GM12878 (cell line): Measurements from ENCODE around the gene NCKAP5. TPM values are rescaled to one million over a fixed set of nuclear protein-coding genes. Genes with fewer than 3 reads are reported as not detected.

ENCODE experiments used
- ATAC-seq: fragments of 200-7000 bp; cut with Tn5 transposase; 3 replicates; pipeline ENCODE4 v1.9.1; 2020; ENCODE audit warnings: mild to moderate bottlenecking, moderate library complexity
- BruUV-seq: library from RNA; stranded (reverse); fragments of 400-500 nt; replicated peaks from 2 replicates; lab custom pipeline; 2021; lab: Mats Ljungman, UMichigan
- CTCF ChIA-PET: fragments of 300-600 bp; sonication (Branson Sonifier 250); formaldehyde crosslinking; extraction: SDS; loops from one replicate; lab custom pipeline; 2021; ENCODE audit warnings: inconsistent platforms; lab: Yijun Ruan, JAX
- POLR2A ChIA-PET: fragments of 350-600 bp; formaldehyde crosslinking; extraction: SDS; loops from one replicate; lab custom pipeline; 2021; ENCODE audit warnings: inconsistent platforms; lab: Charles Lee
- RAD21 ChIA-PET: fragments of 300-600 bp; sonication (Branson Sonifier 250); formaldehyde crosslinking; loops from one replicate; lab custom pipeline; 2023; ENCODE audit warnings: antibody characterized with exemption; ENCODE audit not compliant: unreplicated experiment; lab: Charles Lee
- SMC1A ChIA-PET: fragments of 300-600 bp; sonication (Branson Sonifier 250); formaldehyde crosslinking; loops from one replicate; lab custom pipeline; 2023; ENCODE audit not compliant: unreplicated experiment, uncharacterized antibody; lab: Charles Lee
- DNase-seq: peaks from one replicate; pipeline ENCODE4 v3.0.0-alpha.2; 2011; ENCODE audit warnings: low read depth, low spot score
- FAIRE-seq: peaks from 3 replicates; lab custom pipeline; 2011; peaks lifted over from hg19 to GRCh38; lab: Jason Lieb, UNC
- H2AFZ ChIP-seq: 2 replicates; pipeline ENCODE4 v1.6.0; 2011; ENCODE audit warnings: low read depth, low read length, control low read depth; ENCODE audit not compliant: control insufficient read depth
- H3K27ac ChIP-seq: 2 replicates; pipeline ENCODE4 v1.5.1; 2011; ENCODE audit warnings: control low read depth; ENCODE audit not compliant: control insufficient read depth, insufficient read depth
- H3K27me3 ChIP-seq, 2 experiments: replicated peaks in 1 of 2; 2 replicates each; pipeline versions ENCODE4 v1.6.0 to v1.6.1; 2011; ENCODE audit warnings: low read length in 1 of 2; ENCODE audit not compliant: control insufficient read depth in 2 of 2, insufficient read depth in 2 of 2
- H3K36me3 ChIP-seq, 2 experiments: 2 replicates each; pipeline ENCODE4 v1.5.1; 2011; ENCODE audit warnings: low read length in 1 of 2; ENCODE audit not compliant: control insufficient read depth in 2 of 2, insufficient read depth in 2 of 2
- H3K4me1 ChIP-seq: 2 replicates; pipeline ENCODE4 v1.6.1; 2011; ENCODE audit warnings: mild to moderate bottlenecking, low read length, moderate library complexity, mixed read lengths; ENCODE audit not compliant: control insufficient read depth, insufficient read depth
- H3K4me2 ChIP-seq: 2 replicates; pipeline ENCODE4 v1.6.0; 2011; ENCODE audit warnings: control low read depth; ENCODE audit not compliant: control insufficient read depth, insufficient read depth
- H3K4me3 ChIP-seq: fragments of 200-600 bp; sonication (generic); 2 replicates; pipeline ENCODE4 v1.5.1; 2016
- H3K79me2 ChIP-seq: 2 replicates; pipeline ENCODE4 v1.6.0; 2011; ENCODE audit warnings: low read length; ENCODE audit not compliant: control insufficient read depth, insufficient read depth
- H3K9ac ChIP-seq: 2 replicates; pipeline ENCODE4 v1.8.0; 2011; ENCODE audit warnings: low read length, control low read depth, mixed read lengths; ENCODE audit not compliant: control insufficient read depth, insufficient read depth
- H3K9me3 ChIP-seq: replicated peaks from 3 replicates; pipeline ENCODE4 v1.5.1; 2011; ENCODE audit warnings: mild to moderate bottlenecking, low read length; ENCODE audit not compliant: control insufficient read depth, insufficient read depth
- H4K20me1 ChIP-seq: 2 replicates; pipeline ENCODE4 v1.6.0; 2011; ENCODE audit not compliant: control insufficient read depth, insufficient read depth
- BCL3 ChIP-seq: IDR thresholded peaks from 2 replicates; pipeline ENCODE4 v1.6.1; 2011; ENCODE audit warnings: borderline replicate concordance, low read depth, mild to moderate bottlenecking, moderate library complexity, low read length; ENCODE audit not compliant: insufficient read depth, poor library complexity, severe bottlenecking
- BMI1 ChIP-seq: fragments of 450-650 bp; IDR thresholded peaks from 2 replicates; pipeline ENCODE4 v1.6.1; 2016; ENCODE audit warnings: mild to moderate bottlenecking, moderate library complexity, borderline replicate concordance
- CBFB ChIP-seq: IDR thresholded peaks from 2 replicates; pipeline ENCODE4 v1.6.1; 2016; ENCODE audit warnings: antibody characterized with exemption, low read depth
- CEBPB ChIP-seq, 2 experiments: fragments of 150-350 bp in 1 of 2; IDR thresholded peaks; 2 replicates each; pipeline ENCODE4 v1.6.1; 2012 to 2014; ENCODE audit warnings: low read depth in 2 of 2, low read length in 2 of 2, borderline replicate concordance in 1 of 2, inconsistent platforms in 1 of 2
- E2F8 ChIP-seq: fragments of 450-650 bp; IDR thresholded peaks from 2 replicates; pipeline ENCODE4 v1.6.1; 2018; ENCODE audit warnings: mild to moderate bottlenecking, low read depth, moderate library complexity; ENCODE audit not compliant: partially characterized antibody
- FOXK2 ChIP-seq: fragments of 450-650 bp; IDR thresholded peaks from 2 replicates; pipeline ENCODE4 v1.6.1; 2017; ENCODE audit warnings: mild to moderate bottlenecking, moderate library complexity
- FOXM1 ChIP-seq: IDR thresholded peaks from 2 replicates; pipeline ENCODE4 v1.6.1; 2012; ENCODE audit warnings: low read depth, mild to moderate bottlenecking, inconsistent platforms, low read length, moderate library complexity
- MLLT1 ChIP-seq: fragments of 450-650 bp; IDR thresholded peaks from 2 replicates; pipeline ENCODE4 v1.6.1; 2016; ENCODE audit warnings: mild to moderate bottlenecking
- MTA3 ChIP-seq: IDR thresholded peaks from 2 replicates; pipeline ENCODE4 v1.6.1; 2012; ENCODE audit warnings: low read length, inconsistent platforms, borderline replicate concordance
- NFYA ChIP-seq: IDR thresholded peaks from 2 replicates; pipeline ENCODE4 v1.6.1; 2011; ENCODE audit warnings: low read depth, mild to moderate bottlenecking, low read length, improper control_type of control experiment, borderline replicate concordance
- NKRF ChIP-seq: fragments of 450-650 bp; conservative IDR thresholded peaks from 2 replicates; pipeline ENCODE4 v1.6.1; 2017; ENCODE audit warnings: mild to moderate bottlenecking, moderate library complexity
- NR2C1 ChIP-seq: fragments of 450-650 bp; IDR thresholded peaks from 2 replicates; pipeline ENCODE4 v1.6.1; 2017; ENCODE audit warnings: antibody characterized with exemption, mild to moderate bottlenecking, moderate library complexity
- SP1 ChIP-seq: IDR thresholded peaks from one replicate; pipeline ENCODE4 v1.6.1; 2011; ENCODE audit warnings: low read depth, low read length
- SREBF2 ChIP-seq: IDR thresholded peaks from 2 replicates; pipeline ENCODE4 v1.6.1; 2012; ENCODE audit warnings: mild to moderate bottlenecking, low read length
- ZZZ3 ChIP-seq: IDR thresholded peaks from 2 replicates; pipeline ENCODE4 v1.6.1; 2011; ENCODE audit warnings: low read depth; ENCODE audit not compliant: control insufficient read depth, insufficient read length
- WGBS: methylation state at CpG from one replicate; pipeline ENCODE4 v1.1.6; 2016; ENCODE audit warnings: low lambda C conversion rate; ENCODE audit not compliant: insufficient replicate concordance, insufficient coverage; ENCODE audit errors: missing lambda C conversion rate; 5-methylcytosine and 5-hydroxymethylcytosine counted together
- in situ Hi-C: fragments of 300-500 bp; cut with MboI; formaldehyde crosslinking; loops from 9 replicates; pipeline ENCODE4 v1.14.3; 2018; ENCODE audit warnings: mixed read lengths
- intact Hi-C: fragments of 100-400 bp; cut with micrococcal nuclease; formaldehyde crosslinking; loops from one replicate; pipeline ENCODE4 v1.14.2; 2022; ENCODE audit not compliant: unreplicated experiment
- polyA plus RNA-seq, 11 experiments: library from polyadenylated mRNA; depleted of rRNA in 4 of 11; unstranded in 6 of 11; stranded (reverse) in 5 of 11; fragments of >200 nt; fragmentation: Nextera tagmentation in 4 of 11; fragmentation: Illumina TruSeq in 1 of 11; extraction: Ambion mirVana in 4 of 11; extraction: Trizol in 1 of 11; gene quantifications; 1 replicate in 1 of 11; 2 replicates in 10 of 11; pipeline versions ENCODE4 v1.2.1 to v1.2.3, GENCODE V29; 2011 to 2016; ENCODE audit warnings: inconsistent platforms in 2 of 11, missing spikeins in 2 of 11, low read depth in 1 of 11
- total RNA-seq, 4 experiments: library from RNA; depleted of rRNA in 3 of 4; stranded (reverse); fragments of >200 nt in 3 of 4; fragmentation: Illumina TruSeq in 1 of 4; extraction: Trizol in 1 of 4; gene quantifications; 2 replicates each; pipeline versions ENCODE4 v1.2.1 to v1.2.3, GENCODE V29; 2013 to 2021

NCKAP5 gene
- total and polyA plus RNA-seq, 10 of the 15 experiments (the other 5 are each of a cell fraction or from before 2014, with no cell fraction given): 0.06 to 0.44 (median 0.16) TPM

- TF ChIP-seq ZZZ3: no peak
Observed at GRCh38 chr2:133343018-133343352, 225.3 kb downstream of the NCKAP5 start (continued).

- Histone ChIP-seq H3K36me3 (no peaks in the 10 kb centered on the region), H3K4me1 (no peaks in the 10 kb centered on the region), H3K4me2 (no peak overlapping the region), H3K79me2 (no peaks in the 10 kb centered on the region), H3K9ac (no peak overlapping the region), H2AFZ (no peak overlapping the region), H3K27me3 (no peaks in the 10 kb centered on the region), H3K4me3 (no peak overlapping the region), H4K20me1 (no peaks in the 10 kb centered on the region), H3K9me3 (no peaks in the 10 kb centered on the region), H3K27ac (no peak overlapping the region)
- BruUV-seq: no TSS peak
- ChIA-PET CTCF (no interaction called here), SMC1A (interaction anchor here (0.6 kb wide), 1 partner anchor 79 kb away, joined by 3 read pairs; no protein-coding TSS in a partner anchor), RAD21 (no interaction called here), POLR2A (no interaction called here)
- DNase-seq (no peak), FAIRE-seq (no peak), ATAC-seq (no peak)
- in situ Hi-C loops (no loop called here), intact Hi-C loops (no loop called here)
- 17% methylated on average over 2 of the region's 2 CpGs for WGBS
- TF ChIP-seq BCL3 (no peak), NR2C1 (no peak), SP1 (no peak), MTA3 (no peak), E2F8 (no peak), NFYA (no peak), FOXM1 (no peak), CBFB (no peak), MLLT1 (no peak), NKRF (no peak), BMI1 (no peak), FOXK2 (no peak), CEBPB (IDR thresholded peaks at IDR 0.05; ENCODE audit: borderline replicate concordance in 1 of 2, low read depth in 2 of 2, low read length in 2 of 2) (no peak), SREBF2 (no peak)
Observed at GRCh38 chr2:133342286-133343017, 225.8 kb downstream of the NCKAP5 start.
